ENCODE results near the gene FSD1L.

DNA sequence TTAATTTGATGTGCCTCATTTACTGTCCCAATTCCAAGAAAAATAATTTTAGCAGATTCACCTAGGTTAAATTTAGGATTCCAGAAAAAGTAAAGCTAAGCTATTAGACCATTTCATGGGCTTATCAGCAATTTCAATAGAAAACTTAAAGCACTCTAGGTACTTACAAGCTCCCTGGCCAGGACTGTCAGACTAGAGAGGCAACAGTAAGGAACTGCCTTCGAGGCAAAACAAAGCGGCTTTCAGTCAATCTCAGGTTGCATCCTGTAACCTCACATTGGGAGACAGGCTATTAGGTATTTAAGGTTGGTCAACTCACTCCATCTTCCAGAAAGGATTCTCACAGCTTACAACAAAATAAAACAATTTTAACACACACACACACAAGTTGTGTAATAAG lies 48.7 kb upstream of the FSD1L start:
- TF ChIP-seq, protein P1, sequence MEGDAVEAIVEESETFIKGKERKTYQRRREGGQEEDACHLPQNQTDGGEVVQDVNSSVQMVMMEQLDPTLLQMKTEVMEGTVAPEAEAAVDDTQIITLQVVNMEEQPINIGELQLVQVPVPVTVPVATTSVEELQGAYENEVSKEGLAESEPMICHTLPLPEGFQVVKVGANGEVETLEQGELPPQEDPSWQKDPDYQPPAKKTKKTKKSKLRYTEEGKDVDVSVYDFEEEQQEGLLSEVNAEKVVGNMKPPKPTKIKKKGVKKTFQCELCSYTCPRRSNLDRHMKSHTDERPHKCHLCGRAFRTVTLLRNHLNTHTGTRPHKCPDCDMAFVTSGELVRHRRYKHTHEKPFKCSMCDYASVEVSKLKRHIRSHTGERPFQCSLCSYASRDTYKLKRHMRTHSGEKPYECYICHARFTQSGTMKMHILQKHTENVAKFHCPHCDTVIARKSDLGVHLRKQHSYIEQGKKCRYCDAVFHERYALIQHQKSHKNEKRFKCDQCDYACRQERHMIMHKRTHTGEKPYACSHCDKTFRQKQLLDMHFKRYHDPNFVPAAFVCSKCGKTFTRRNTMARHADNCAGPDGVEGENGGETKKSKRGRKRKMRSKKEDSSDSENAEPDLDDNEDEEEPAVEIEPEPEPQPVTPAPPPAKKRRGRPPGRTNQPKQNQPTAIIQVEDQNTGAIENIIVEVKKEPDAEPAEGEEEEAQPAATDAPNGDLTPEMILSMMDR (IDR thresholded peaks at IDR 0.05 in 8 of 11, conservative IDR thresholded peaks at IDR 0.05 in 3 of 11) = no peak
- TF ChIP-seq POLR2A (IDR thresholded peaks at IDR 0.05) (no peak), POLR2AphosphoS5 (IDR thresholded peaks at IDR 0.05) (no peak)
